Heart left ventricle (tissue), 16 donors: ENCODE data around the gene CASK. TPM values are rescaled to one million over a fixed set of nuclear protein-coding genes. Genes with fewer than 3 reads are reported as not detected.

Experiments used
- ATAC-seq, 4 donors: fragments of 200-7000 bp; cut with Tn5 transposase; one replicate each; pipeline ENCODE4 v1.9.1; 2020 to 2022; ENCODE audit warnings: moderate library complexity in 4 of 4, mild to moderate bottlenecking in 3 of 4, moderate number of reproducible peaks in 1 of 4
- DNase-seq, 5 donors: peaks; one replicate each; pipeline ENCODE4 v3.0.0-alpha.2; 2020
- H3K27ac ChIP-seq, 12 donors: fragments of 200-600 bp; sonication (generic) in 4 of 12; one replicate each; pipeline versions ENCODE4 v1.5.0 to v1.8.0; 2016 to 2022; ENCODE audit warnings: mild to moderate bottlenecking in 2 of 12
- H3K27me3 ChIP-seq, 9 donors: fragments of 200-600 bp; sonication (generic) in 2 of 9; one replicate each; pipeline versions ENCODE4 v1.5.1 to v1.8.0; 2016 to 2022; ENCODE audit warnings: mild to moderate bottlenecking in 3 of 9
- H3K36me3 ChIP-seq, 9 donors: fragments of 200-600 bp; sonication (generic) in 2 of 9; one replicate each; pipeline versions ENCODE4 v1.5.0 to v1.8.0; 2018 to 2022; ENCODE audit warnings: mild to moderate bottlenecking in 2 of 9
- H3K4me1 ChIP-seq, 12 donors: fragments of 200-600 bp; sonication (generic) in 4 of 12; one replicate each; pipeline versions ENCODE4 v1.5.0 to v1.8.0; 2016 to 2022; ENCODE audit warnings: mild to moderate bottlenecking in 3 of 12
- H3K4me3 ChIP-seq, 12 donors: fragments of 200-600 bp; sonication (generic) in 4 of 12; one replicate each; pipeline versions ENCODE4 v1.5.0 to v1.8.0; 2017 to 2022; ENCODE audit warnings: mild to moderate bottlenecking in 9 of 12, moderate library complexity in 4 of 12
- H3K9me3 ChIP-seq, 12 donors: fragments of 200-600 bp; sonication (generic) in 4 of 12; one replicate each; pipeline versions ENCODE4 v1.5.0 to v1.8.0; 2016 to 2022; ENCODE audit warnings: mild to moderate bottlenecking in 1 of 12
- POLR2A ChIP-seq, 2 donors: fragments of 450-650 bp; IDR thresholded peaks; one replicate each; pipeline ENCODE4 v1.6.1; 2017; ENCODE audit warnings: antibody characterized with exemption in 2 of 2, mild to moderate bottlenecking in 2 of 2, moderate library complexity in 2 of 2
- WGBS, 4 donors: extraction: QIAGEN DNeasy Blood & Tissue Kit in 2 of 4; methylation state at CpG; one replicate each; pipeline versions ENCODE4 v1.1.5 to v1.1.7; 2013 to 2018; 5-methylcytosine and 5-hydroxymethylcytosine counted together
- intact Hi-C, 10 donors: fragments of 100-400 bp; cut with DNase I; formaldehyde crosslinking; loops; one replicate each; pipeline versions ENCODE4 v1.11.1 to v1.14.2; 2022
- polyA plus RNA-seq, 2 donors: library from polyadenylated mRNA; stranded (reverse); fragments of 200-250 nt; gene quantifications; one replicate each; pipeline ENCODE4 v1.2.3, GENCODE V29; 2013
- total RNA-seq, 9 donors: library from RNA; depleted of rRNA in 2 of 9; stranded (reverse); fragments of >200 nt in 2 of 9; fragmentation: NEBNext Ultra II Directional in 3 of 9; extraction: Animal tissue kit (Norgen Biotek cat#: 25700) in 3 of 9; gene quantifications; one replicate each; pipeline versions ENCODE4 v1.1.0 to v1.2.4, GENCODE V29; 2016 to 2023
- TF ChIP-seq, protein P1 (sequence below), 12 donors: fragments of 200-600 bp; sonication (generic) in 4 of 12; IDR thresholded peaks; one replicate each; pipeline versions ENCODE4 v1.5.0 to v1.8.0; 2018 to 2022; ENCODE audit warnings: antibody characterized with exemption in 12 of 12, mild to moderate bottlenecking in 5 of 12
- donor health status: ischemic (EF 13 %, LVEDD 7.1; RV severe dilation, severe dysfunction).
- donor health status: healthy with polysubstance abuse.
- donor health status: DM: no; HTN: yes; CAD: no.
- donor health status: DM: no; HTN: no; CAD: no.
- donor health status: ischemic (EF 25% LVEDD 6.9; RV normal size, moderate dysfunction).
- donor health status: ischemic (EF 25% LVEDD 5.7; RV mildly dilated, moderate dysfunction).
- donor health status: healthy.
- donor health status: DM: yes; HTN: yes; CAD: no.
- donor health status: ischemic (EF 35%, LVEDD 5.7; RV mildly dilated, moderate dysfunction).
- donor health status: nonischemic (EF 11% LVEDD 7.7; RV severe dilation, severe dysfunction).
- donor health status: DM: yes; HTN: yes; CAD: no.
- donor health status: PGD.
- donor health status: ischemic (EF 29% LVEDD 5.4; RV normal size, mild dysfunction).
- donor health status: nonischemic (EF 23%, LVEDD 6.1; RV moderate dilation, normal function).

CASK gene
- total and polyA plus RNA-seq, 11 donors: 2.9 to 25.6 (median 13.6) TPM

DNA sequence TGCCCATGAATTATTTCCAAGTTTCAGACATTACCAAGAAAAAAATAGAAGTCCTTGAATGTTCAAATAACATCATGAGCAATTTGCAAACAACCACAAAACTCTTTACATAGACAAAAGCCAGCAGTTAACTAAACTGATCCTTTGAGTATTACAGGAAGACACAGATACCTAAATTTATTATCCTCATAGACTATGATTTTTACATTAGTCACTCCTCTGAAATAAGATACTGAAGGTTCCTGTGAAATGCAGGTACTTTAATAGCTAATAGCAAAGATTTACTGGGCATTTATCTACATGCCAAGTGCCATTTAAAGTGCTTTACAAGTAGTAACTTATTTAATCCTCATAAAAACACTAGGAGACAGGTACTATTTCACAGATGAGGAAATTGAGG is 161.7 kb downstream of the CASK start:
- no peak for DNase-seq
- Histone ChIP-seq H3K27ac (no peak overlapping the region), H3K4me3 (no peak overlapping the region), H3K4me1 (no peaks in the 10 kb centered on the region), H3K36me3 (no peaks in the 10 kb centered on the region), H3K9me3 (no peaks in the 10 kb centered on the region), H3K27me3 (no peaks in the 10 kb centered on the region)
- TF ChIP-seq, protein P1, sequence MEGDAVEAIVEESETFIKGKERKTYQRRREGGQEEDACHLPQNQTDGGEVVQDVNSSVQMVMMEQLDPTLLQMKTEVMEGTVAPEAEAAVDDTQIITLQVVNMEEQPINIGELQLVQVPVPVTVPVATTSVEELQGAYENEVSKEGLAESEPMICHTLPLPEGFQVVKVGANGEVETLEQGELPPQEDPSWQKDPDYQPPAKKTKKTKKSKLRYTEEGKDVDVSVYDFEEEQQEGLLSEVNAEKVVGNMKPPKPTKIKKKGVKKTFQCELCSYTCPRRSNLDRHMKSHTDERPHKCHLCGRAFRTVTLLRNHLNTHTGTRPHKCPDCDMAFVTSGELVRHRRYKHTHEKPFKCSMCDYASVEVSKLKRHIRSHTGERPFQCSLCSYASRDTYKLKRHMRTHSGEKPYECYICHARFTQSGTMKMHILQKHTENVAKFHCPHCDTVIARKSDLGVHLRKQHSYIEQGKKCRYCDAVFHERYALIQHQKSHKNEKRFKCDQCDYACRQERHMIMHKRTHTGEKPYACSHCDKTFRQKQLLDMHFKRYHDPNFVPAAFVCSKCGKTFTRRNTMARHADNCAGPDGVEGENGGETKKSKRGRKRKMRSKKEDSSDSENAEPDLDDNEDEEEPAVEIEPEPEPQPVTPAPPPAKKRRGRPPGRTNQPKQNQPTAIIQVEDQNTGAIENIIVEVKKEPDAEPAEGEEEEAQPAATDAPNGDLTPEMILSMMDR (IDR thresholded peaks at IDR 0.05): no peak
- TF ChIP-seq POLR2A (IDR thresholded peaks at IDR 0.05): no peak
- no peak for ATAC-seq
- intact Hi-C loops: no loop called here

DNA sequence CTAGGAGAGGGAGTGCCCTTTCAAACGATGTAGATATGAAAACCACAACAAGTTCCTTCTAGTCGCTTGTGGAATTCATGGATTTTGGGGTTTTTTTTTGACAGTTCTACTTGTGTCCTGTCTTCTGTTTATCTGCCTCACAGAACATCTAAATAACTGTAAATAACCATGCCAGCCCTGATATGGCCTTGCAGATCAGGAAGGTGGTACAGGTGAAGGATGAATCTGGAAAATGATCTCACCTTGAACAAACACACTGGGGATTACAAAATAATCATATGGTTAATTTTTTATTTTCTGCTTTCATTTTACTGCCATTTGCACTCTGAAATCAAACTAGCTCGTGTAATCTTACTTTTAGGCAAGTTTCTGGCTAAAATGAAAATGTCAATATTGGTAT is 162.2 kb downstream of the CASK start:
- intact Hi-C loops: no loop called here
- ATAC-seq: no peak
- Histone ChIP-seq H3K4me3 (no peak overlapping the region), H3K36me3 (no peaks in the 10 kb centered on the region), H3K27ac (no peak overlapping the region), H3K27me3 (no peaks in the 10 kb centered on the region), H3K4me1 (no peaks in the 10 kb centered on the region), H3K9me3 (no peaks in the 10 kb centered on the region)
- DNase-seq: no peak
- 55 to 67% (median 61%) methylated on average over 3 of the region's 3 CpGs for WGBS, 4 donors
- TF ChIP-seq, protein P1 (IDR thresholded peaks at IDR 0.05): no peak
- no peak for TF ChIP-seq POLR2A (IDR thresholded peaks at IDR 0.05)

DNA sequence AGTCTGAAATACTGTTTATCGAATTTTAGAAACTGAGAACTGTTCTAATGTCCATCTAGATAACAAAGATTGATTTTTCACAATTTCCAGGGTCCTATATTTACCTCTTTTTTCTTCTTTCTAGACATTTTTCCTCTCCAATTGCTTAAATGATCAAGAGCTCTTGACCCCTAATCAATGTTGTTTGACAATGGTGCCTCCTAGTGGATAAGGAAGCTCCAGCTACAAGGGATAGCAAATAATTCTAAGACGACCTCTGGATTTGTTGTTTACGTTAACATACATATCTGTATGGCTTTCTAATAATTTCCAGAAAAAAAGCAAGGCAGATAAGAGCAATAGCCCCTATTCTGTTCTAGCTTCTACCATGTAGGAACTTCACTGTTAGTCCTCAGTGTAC is 163.5 kb downstream of the CASK start:
- H3K36me3 ChIP-seq: no peaks in the 10 kb centered on the region
- intact Hi-C loops: loop anchor here in 3 of 10 donors (5.0 to 10.0 kb wide), 3 partner anchors 195 to 483 kb away; no protein-coding TSS in a partner anchor
- no peak for ATAC-seq
- H3K27me3 ChIP-seq: no peaks in the 10 kb centered on the region
- H3K27ac ChIP-seq: no peak overlapping the region
- TF ChIP-seq, protein P1 (IDR thresholded peaks at IDR 0.05): peak; percentile 15 to 60 (median 45)
- TF ChIP-seq POLR2A (IDR thresholded peaks at IDR 0.05): no peak
- H3K9me3 ChIP-seq: no peaks in the 10 kb centered on the region
- WGBS, 4 donors: 32 to 60% (median 51%) methylated on average over 3 of the region's 3 CpGs
- no peak overlapping the region for H3K4me3 ChIP-seq
- H3K4me1 ChIP-seq: no peaks in the 10 kb centered on the region
- no peak for DNase-seq

DNA sequence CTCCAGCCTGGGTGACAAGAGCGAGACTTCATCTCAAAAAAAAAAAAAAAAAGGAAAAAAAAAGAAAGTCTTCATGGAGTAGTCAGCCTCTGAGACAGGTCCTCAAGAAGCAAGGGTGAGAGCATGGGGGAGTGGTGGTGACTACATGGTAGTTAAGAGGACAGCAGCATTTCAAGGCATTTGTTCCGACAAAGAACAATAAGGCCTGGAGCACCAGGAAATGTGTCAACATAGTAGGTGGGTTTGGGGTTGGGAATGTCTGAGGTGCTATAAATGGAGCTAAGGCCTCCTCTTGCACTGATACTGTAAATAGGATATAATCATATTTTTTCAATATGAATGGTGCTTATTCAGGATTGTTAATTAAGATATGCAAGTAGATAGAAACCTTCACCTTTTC is 165.0 kb downstream of the CASK start:
- H3K36me3 ChIP-seq: no peaks in the 10 kb centered on the region
- 80 to 91% (median 84%) methylated on average over 2 of the region's 2 CpGs for WGBS, 4 donors
- no peaks in the 10 kb centered on the region for H3K27me3 ChIP-seq
- H3K4me3 ChIP-seq: no peak overlapping the region
- intact Hi-C loops: loop anchor here in 3 of 10 donors (5.0 to 10.0 kb wide), 3 partner anchors 194 to 481 kb away; no protein-coding TSS in a partner anchor
- ATAC-seq (no peak), DNase-seq (no peak)
- no peak overlapping the region for H3K27ac ChIP-seq
- H3K4me1 ChIP-seq: no peaks in the 10 kb centered on the region
- TF ChIP-seq, protein P1 (IDR thresholded peaks at IDR 0.05): no peak
- no peak for TF ChIP-seq POLR2A (IDR thresholded peaks at IDR 0.05)
- no peaks in the 10 kb centered on the region for H3K9me3 ChIP-seq
